Keratinocyte (primary cell): ENCODE data around the gene ZMIZ1. TPM values are rescaled to one million over a fixed set of nuclear protein-coding genes. Genes with fewer than 3 reads are reported as not detected.

Source experiments
- DNase-seq: peaks from one replicate; pipeline ENCODE4 v3.0.0-alpha.2; 2011; ENCODE audit warnings: low read depth, missing footprints, low spot score
- FAIRE-seq: peaks from 2 replicates; lab custom pipeline; 2011; peaks lifted over from hg19 to GRCh38; lab: Jason Lieb, UNC
- H2AFZ ChIP-seq: 2 replicates; pipeline ENCODE4 v1.6.0; 2012; ENCODE audit warnings: low read length, control low read depth, inconsistent platforms; ENCODE audit not compliant: control insufficient read depth
- H3K27ac ChIP-seq: 2 replicates; pipeline ENCODE4 v1.5.1; 2011; ENCODE audit warnings: low read length; ENCODE audit not compliant: control insufficient read depth, insufficient read depth
- H3K27me3 ChIP-seq: 3 replicates; pipeline ENCODE4 v1.6.0; 2011; ENCODE audit warnings: low read length; ENCODE audit not compliant: control insufficient read depth, insufficient read depth; ENCODE audit errors: extremely low read depth
- H3K36me3 ChIP-seq, 2 experiments: 2 replicates in 1 of 2; 3 replicates in 1 of 2; pipeline ENCODE4 v1.5.1; 2011; ENCODE audit warnings: low read length in 2 of 2, mild to moderate bottlenecking in 1 of 2; ENCODE audit not compliant: control insufficient read depth in 2 of 2, insufficient read depth in 2 of 2; ENCODE audit errors: extremely low read depth in 1 of 2
- H3K4me1 ChIP-seq: 3 replicates; pipeline ENCODE4 v1.5.1; 2011; ENCODE audit warnings: low read length; ENCODE audit not compliant: control insufficient read depth, insufficient read depth; ENCODE audit errors: extremely low read depth
- H3K4me2 ChIP-seq: 3 replicates; pipeline ENCODE4 v1.6.0; 2011; ENCODE audit warnings: low read depth, low read length; ENCODE audit not compliant: control insufficient read depth, insufficient read depth; ENCODE audit errors: extremely low read depth
- H3K4me3 ChIP-seq, 3 experiments: fragments of 200-600 bp in 1 of 3; sonication (generic) in 1 of 3; 2 replicates in 2 of 3; 3 replicates in 1 of 3; pipeline ENCODE4 v1.5.1; 2011 to 2016; ENCODE audit warnings: low read length in 3 of 3, mild to moderate bottlenecking in 3 of 3, control low read depth in 2 of 3, inconsistent platforms in 1 of 3, low read depth in 1 of 3, mixed read lengths in 1 of 3, mixed run types in 1 of 3, moderate library complexity in 1 of 3; ENCODE audit not compliant: control insufficient read depth in 2 of 3, insufficient read depth in 2 of 3; ENCODE audit errors: extremely low read depth in 1 of 3
- H3K79me2 ChIP-seq: 2 replicates; pipeline ENCODE4 v1.6.0; 2012; ENCODE audit warnings: low read length; ENCODE audit not compliant: control insufficient read depth, insufficient read depth
- H3K9ac ChIP-seq: 3 replicates; pipeline ENCODE4 v1.6.0; 2011; ENCODE audit warnings: low read length; ENCODE audit not compliant: control insufficient read depth, insufficient read depth; ENCODE audit errors: extremely low read depth
- H3K9me1 ChIP-seq: 3 replicates; pipeline ENCODE4 v1.6.0; 2011; ENCODE audit warnings: low read length; ENCODE audit not compliant: control insufficient read depth, insufficient read depth; ENCODE audit errors: extremely low read depth
- H3K9me3 ChIP-seq: 2 replicates; pipeline ENCODE4 v1.5.1; 2012; ENCODE audit warnings: low read depth, low read length; ENCODE audit not compliant: control insufficient read depth
- H4K20me1 ChIP-seq: 3 replicates; pipeline ENCODE4 v1.6.0; 2011; ENCODE audit warnings: low read length; ENCODE audit not compliant: control insufficient read depth, insufficient read depth; ENCODE audit errors: extremely low read depth
- CTCF ChIP-seq, 3 experiments: IDR thresholded peaks in 1 of 3; conservative IDR thresholded peaks in 1 of 3; optimal IDR thresholded peaks in 1 of 3; 2 replicates in 2 of 3; 3 replicates in 1 of 3; pipeline versions ENCODE3 to v1.5.1; 2011; ENCODE audit warnings: low read length in 3 of 3, mild to moderate bottlenecking in 3 of 3, moderate library complexity in 2 of 3, control low read depth in 1 of 3, inconsistent platforms in 1 of 3; ENCODE audit not compliant: insufficient read depth in 2 of 3; ENCODE audit errors: extremely low read depth in 1 of 3
- EZH2 ChIP-seq: IDR thresholded peaks from one replicate; pipeline ENCODE4 v1.6.1; 2012; ENCODE audit warnings: inconsistent platforms, mild to moderate bottlenecking, low read length, moderate library complexity
- dilution Hi-C: fragments of 300-500 bp; cut with MboI; formaldehyde crosslinking; loops from one replicate; pipeline ENCODE4 v1.7.0; 2020; ENCODE audit warnings: low sequenced_read_pairs; ENCODE audit not compliant: extremely low pct_ligation_motif_present
- polyA plus RNA-seq, 5 experiments: library from polyadenylated mRNA; depleted of rRNA in 3 of 5; stranded (reverse) in 3 of 5; stranded (forward) in 1 of 5; unstranded in 1 of 5; fragments of >200 nt; gene quantifications; 1 replicate in 1 of 5; 2 replicates in 3 of 5; 3 replicates in 1 of 5; pipeline versions ENCODE4 v1.2.1 to v1.2.3, GENCODE V29; 2011 to 2012; ENCODE audit warnings: missing spikeins in 2 of 5, low read depth in 1 of 5, low replicate concordance in 1 of 5

Gene ZMIZ1
- polyA plus RNA-seq, 1 donor (not counting 4 experiments of a cell fraction or from before 2014, with no cell fraction given): 1.8 TPM

DNA sequence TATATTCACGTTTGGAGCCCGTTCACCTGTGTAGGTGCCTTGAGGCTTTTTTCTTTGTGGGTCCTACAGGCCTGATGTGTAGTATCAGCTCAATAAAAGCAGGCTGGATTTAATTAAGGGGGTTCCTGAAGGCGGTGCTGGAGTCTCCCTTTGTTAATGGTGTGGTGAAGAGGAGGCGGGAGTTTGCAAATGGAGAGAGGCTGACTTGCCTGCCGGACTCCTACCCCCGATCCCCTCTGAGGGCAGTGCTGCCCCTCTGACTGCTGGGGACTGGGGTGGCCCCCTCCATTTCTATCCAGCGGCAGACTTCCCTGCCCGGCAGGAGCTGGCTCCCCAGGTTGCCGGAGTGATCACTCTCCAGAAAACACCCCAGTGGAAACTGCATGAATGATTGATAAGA lies 45.1 kb downstream of the ZMIZ1 start:
- no peaks in the 10 kb centered on the region for H3K9me1 ChIP-seq
- no peaks in the 10 kb centered on the region for H3K9me3 ChIP-seq
- no peak overlapping the region for H2AFZ ChIP-seq
- TF ChIP-seq EZH2: no peak
- no peak for TF ChIP-seq CTCF (optimal IDR thresholded peaks at IDR 0.05 in 1 of 3, IDR thresholded peaks at IDR 0.05 in 1 of 3, conservative IDR thresholded peaks at IDR 0.05 in 1 of 3; ENCODE audit: extremely low read depth in 1 of 3, insufficient read depth in 2 of 3, low read length in 3 of 3)
- H3K4me1 ChIP-seq: peaks cover 31% of the 10 kb centered on the region
- H3K79me2 ChIP-seq: peaks cover 8% of the 10 kb centered on the region
- H3K9ac ChIP-seq: peak overlapping the region; percentile 61
- H3K27me3 ChIP-seq: no peaks in the 10 kb centered on the region
- DNase-seq: no peak
- H4K20me1 ChIP-seq: no peaks in the 10 kb centered on the region
- peak overlapping the region; percentile 71 for H3K27ac ChIP-seq
- no peaks in the 10 kb centered on the region for H3K36me3 ChIP-seq
- dilution Hi-C loops: no loop called here
- H3K4me3 ChIP-seq: no peak overlapping the region
- no peak overlapping the region for H3K4me2 ChIP-seq
- FAIRE-seq: no peak

DNA sequence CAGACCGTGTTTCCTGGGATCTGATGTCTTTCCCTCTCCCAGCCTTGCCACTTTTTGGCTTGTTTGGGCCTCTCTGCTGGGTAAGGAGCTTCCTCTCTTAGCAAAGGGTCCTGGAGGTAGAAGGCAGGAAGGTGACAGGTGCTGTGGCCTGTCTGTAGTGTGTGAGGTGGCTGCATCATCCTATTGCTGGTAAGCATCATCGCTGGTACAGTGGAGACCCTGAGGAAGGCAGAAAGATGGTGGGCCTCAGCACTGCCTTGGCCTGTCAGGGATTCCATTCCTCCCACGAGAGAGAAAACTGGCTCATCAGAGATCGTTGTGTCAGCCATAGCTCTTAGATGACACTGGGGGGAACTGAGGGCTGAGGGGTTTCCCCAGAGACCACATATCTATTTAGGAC lies 46.5 kb downstream of the ZMIZ1 start:
- Histone ChIP-seq H3K36me3 (peaks cover 2 to 4% of the 10 kb centered on the region in 2 experiments), H3K4me2 (no peak overlapping the region), H3K4me3 (no peak overlapping the region), H2AFZ (no peak overlapping the region), H3K27ac (no peak overlapping the region), H3K9me3 (no peaks in the 10 kb centered on the region), H3K9ac (no peak overlapping the region), H3K27me3 (no peaks in the 10 kb centered on the region), H4K20me1 (peaks cover 4% of the 10 kb centered on the region), H3K9me1 (no peaks in the 10 kb centered on the region), H3K79me2 (peaks cover 8% of the 10 kb centered on the region), H3K4me1 (peaks cover 25% of the 10 kb centered on the region)
- FAIRE-seq (no peak), DNase-seq (no peak)
- dilution Hi-C loops: no loop called here
- TF ChIP-seq CTCF (optimal IDR thresholded peaks at IDR 0.05 in 1 of 3, IDR thresholded peaks at IDR 0.05 in 1 of 3, conservative IDR thresholded peaks at IDR 0.05 in 1 of 3; ENCODE audit: extremely low read depth in 1 of 3, insufficient read depth in 2 of 3, low read length in 3 of 3): no peak
- no peak for TF ChIP-seq EZH2
